CD4-positive, alpha-beta T cell (primary cell): ENCODE results near the gene KLHDC7A. TPM values are rescaled to one million over a fixed set of nuclear protein-coding genes. Genes with fewer than 3 reads are reported as not detected.

ENCODE experiments used
- ATAC-seq: fragments of 200-7000 bp; cut with Tn5 transposase; one replicate; pipeline ENCODE4 v1.10.0; 2022; ENCODE audit warnings: mild to moderate bottlenecking; ENCODE audit not compliant: poor library complexity
- CTCF ChIA-PET: fragments of 350-600 bp; sonication (Branson Sonifier 250); formaldehyde crosslinking; loops from one replicate; lab custom pipeline; 2021; ENCODE audit warnings: antibody characterized with exemption, inconsistent platforms; lab: Charles Lee
- POLR2A ChIA-PET: fragments of 350-600 bp; sonication (Branson Sonifier 250); formaldehyde crosslinking; loops from one replicate; lab custom pipeline; 2021; ENCODE audit warnings: antibody characterized with exemption, inconsistent platforms; lab: Charles Lee
- DNase-seq, 14 experiments: peaks; one replicate each; pipeline ENCODE4 v3.0.0-alpha.2; 2013 to 2020; ENCODE audit warnings: mixed read lengths in 2 of 14
- H3K27ac ChIP-seq, 2 donors: one replicate each; pipeline versions ENCODE4 v1.5.1 to v1.7.0; 2013; ENCODE audit warnings: low read length in 2 of 2, low read depth in 1 of 2, mild to moderate bottlenecking in 1 of 2
- H3K27me3 ChIP-seq, 2 experiments: 1 replicate in 1 of 2; 2 replicates in 1 of 2; pipeline versions ENCODE4 v1.6.1 to v1.7.0; 2013; ENCODE audit warnings: low read length in 2 of 2, control low read depth in 1 of 2, mild to moderate bottlenecking in 1 of 2, moderate library complexity in 1 of 2; ENCODE audit not compliant: insufficient read depth in 2 of 2, control insufficient read depth in 1 of 2
- H3K36me3 ChIP-seq: one replicate; pipeline ENCODE4 v1.6.1; 2013; ENCODE audit warnings: low read length, control low read depth; ENCODE audit not compliant: insufficient read depth
- H3K4me1 ChIP-seq: one replicate; pipeline ENCODE4 v1.6.1; 2013; ENCODE audit warnings: low read length, control low read depth; ENCODE audit not compliant: insufficient read depth
- H3K4me3 ChIP-seq: one replicate; pipeline ENCODE4 v1.5.1; 2013; ENCODE audit warnings: mild to moderate bottlenecking, low read length, moderate library complexity
- H3K9me3 ChIP-seq, 2 experiments: 1 replicate in 1 of 2; 2 replicates in 1 of 2; pipeline versions ENCODE4 v1.6.1 to v1.7.0; 2013; ENCODE audit warnings: low read length in 2 of 2, mild to moderate bottlenecking in 2 of 2, control low read depth in 1 of 2, moderate library complexity in 1 of 2; ENCODE audit not compliant: control insufficient read depth in 1 of 2, insufficient read depth in 1 of 2
- H3K27ac Mint-ChIP-seq: one replicate; pipeline ENCODE4 v1.8.0; 2020; ENCODE audit warnings: mixed read lengths
- H3K27me3 Mint-ChIP-seq: one replicate; pipeline ENCODE4 v1.8.0; 2021; ENCODE audit warnings: mixed read lengths
- H3K36me3 Mint-ChIP-seq: one replicate; pipeline ENCODE4 v1.8.0; 2021; ENCODE audit warnings: low read depth, mixed read lengths
- H3K4me1 Mint-ChIP-seq: one replicate; pipeline ENCODE4 v1.8.0; 2021; ENCODE audit warnings: low read depth, mixed read lengths
- H3K4me3 Mint-ChIP-seq: one replicate; pipeline ENCODE4 v1.8.0; 2020; ENCODE audit warnings: mild to moderate bottlenecking, mixed read lengths
- H3K9me3 Mint-ChIP-seq: one replicate; pipeline ENCODE4 v1.8.0; 2020; ENCODE audit warnings: mixed read lengths
- intact Hi-C, 2 experiments: fragments of 100-400 bp; cut with DNase I in 1 of 2; cut with micrococcal nuclease in 1 of 2; formaldehyde crosslinking; loops; one replicate each; pipeline versions ENCODE4 v1.15.1 to v1.9.0; 2023 to 2025; cut with DNase I, micrococcal nuclease
- total RNA-seq, 174 experiments: library from RNA in 2 of 174; stranded (reverse) in 2 of 174; gene quantifications; one replicate each; pipeline ENCODE4 v1.2.3 and lab custom pipeline; 2021 to 2026
- TF ChIP-seq, protein P1 (sequence below): fragments of 200-600 bp; IDR thresholded peaks from one replicate; pipeline ENCODE4 v1.8.0; 2022; ENCODE audit warnings: antibody characterized with exemption, mild to moderate bottlenecking

KLHDC7A gene
- total RNA-seq, 2 experiments from 2014 or later, result not detected

DNA sequence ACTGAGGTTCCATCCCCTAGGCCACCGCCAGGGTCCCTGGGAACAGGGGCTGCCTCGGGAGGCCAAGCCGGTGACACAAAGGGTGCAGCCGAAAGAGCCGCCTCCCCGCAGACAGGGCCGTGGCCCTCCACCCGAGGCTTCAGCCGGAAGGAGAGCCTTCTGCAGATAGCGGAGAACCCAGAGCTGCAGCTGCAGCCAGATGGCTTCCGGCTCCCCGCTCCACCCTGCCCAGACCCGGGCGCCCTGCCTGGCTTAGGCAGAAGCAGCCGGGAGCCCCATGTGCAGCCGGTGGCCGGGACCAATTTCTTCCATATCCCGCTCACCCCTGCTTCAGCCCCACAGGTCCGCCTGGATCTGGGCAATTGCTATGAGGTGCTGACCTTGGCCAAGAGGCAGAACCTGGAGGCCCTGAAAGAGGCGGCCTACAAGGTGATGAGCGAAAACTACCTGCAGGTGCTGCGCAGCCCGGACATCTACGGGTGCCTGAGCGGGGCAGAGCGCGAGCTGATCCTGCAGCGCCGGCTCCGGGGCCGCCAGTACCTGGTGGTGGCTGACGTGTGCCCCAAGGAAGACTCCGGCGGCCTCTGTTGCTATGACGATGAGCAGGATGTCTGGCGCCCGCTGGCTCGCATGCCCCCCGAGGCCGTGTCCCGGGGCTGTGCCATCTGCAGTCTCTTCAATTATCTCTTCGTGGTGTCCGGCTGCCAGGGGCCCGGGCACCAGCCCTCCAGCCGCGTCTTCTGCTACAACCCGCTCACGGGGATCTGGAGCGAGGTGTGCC lies 1.4 kb downstream of the KLHDC7A start:
- Histone ChIP-seq H3K36me3 (no peaks in the 10 kb centered on the region), H3K9me3 (peaks cover 0 to 11% of the 10 kb centered on the region in 2 experiments), H3K4me1 (peaks cover 2% of the 10 kb centered on the region), H3K27ac (no peak overlapping the region), H3K27me3 (peaks cover 7 to 9% of the 10 kb centered on the region in 2 experiments), H3K4me3 (no peak overlapping the region)
- no peak for ATAC-seq
- no peaks in the 10 kb centered on the region for H3K9me3 Mint-ChIP-seq
- DNase-seq, result no peak
- TF ChIP-seq, protein P1, sequence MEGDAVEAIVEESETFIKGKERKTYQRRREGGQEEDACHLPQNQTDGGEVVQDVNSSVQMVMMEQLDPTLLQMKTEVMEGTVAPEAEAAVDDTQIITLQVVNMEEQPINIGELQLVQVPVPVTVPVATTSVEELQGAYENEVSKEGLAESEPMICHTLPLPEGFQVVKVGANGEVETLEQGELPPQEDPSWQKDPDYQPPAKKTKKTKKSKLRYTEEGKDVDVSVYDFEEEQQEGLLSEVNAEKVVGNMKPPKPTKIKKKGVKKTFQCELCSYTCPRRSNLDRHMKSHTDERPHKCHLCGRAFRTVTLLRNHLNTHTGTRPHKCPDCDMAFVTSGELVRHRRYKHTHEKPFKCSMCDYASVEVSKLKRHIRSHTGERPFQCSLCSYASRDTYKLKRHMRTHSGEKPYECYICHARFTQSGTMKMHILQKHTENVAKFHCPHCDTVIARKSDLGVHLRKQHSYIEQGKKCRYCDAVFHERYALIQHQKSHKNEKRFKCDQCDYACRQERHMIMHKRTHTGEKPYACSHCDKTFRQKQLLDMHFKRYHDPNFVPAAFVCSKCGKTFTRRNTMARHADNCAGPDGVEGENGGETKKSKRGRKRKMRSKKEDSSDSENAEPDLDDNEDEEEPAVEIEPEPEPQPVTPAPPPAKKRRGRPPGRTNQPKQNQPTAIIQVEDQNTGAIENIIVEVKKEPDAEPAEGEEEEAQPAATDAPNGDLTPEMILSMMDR, result no peak
- no peak overlapping the region for H3K27ac Mint-ChIP-seq
- H3K4me1 Mint-ChIP-seq, result no peaks in the 10 kb centered on the region
- no peak overlapping the region for H3K4me3 Mint-ChIP-seq
- H3K36me3 Mint-ChIP-seq, result no peaks in the 10 kb centered on the region
- H3K27me3 Mint-ChIP-seq, result peaks cover 37% of the 10 kb centered on the region
- POLR2A ChIA-PET, result no interaction called here
- intact Hi-C loops, result no loop called here
- CTCF ChIA-PET, result no interaction called here

DNA sequence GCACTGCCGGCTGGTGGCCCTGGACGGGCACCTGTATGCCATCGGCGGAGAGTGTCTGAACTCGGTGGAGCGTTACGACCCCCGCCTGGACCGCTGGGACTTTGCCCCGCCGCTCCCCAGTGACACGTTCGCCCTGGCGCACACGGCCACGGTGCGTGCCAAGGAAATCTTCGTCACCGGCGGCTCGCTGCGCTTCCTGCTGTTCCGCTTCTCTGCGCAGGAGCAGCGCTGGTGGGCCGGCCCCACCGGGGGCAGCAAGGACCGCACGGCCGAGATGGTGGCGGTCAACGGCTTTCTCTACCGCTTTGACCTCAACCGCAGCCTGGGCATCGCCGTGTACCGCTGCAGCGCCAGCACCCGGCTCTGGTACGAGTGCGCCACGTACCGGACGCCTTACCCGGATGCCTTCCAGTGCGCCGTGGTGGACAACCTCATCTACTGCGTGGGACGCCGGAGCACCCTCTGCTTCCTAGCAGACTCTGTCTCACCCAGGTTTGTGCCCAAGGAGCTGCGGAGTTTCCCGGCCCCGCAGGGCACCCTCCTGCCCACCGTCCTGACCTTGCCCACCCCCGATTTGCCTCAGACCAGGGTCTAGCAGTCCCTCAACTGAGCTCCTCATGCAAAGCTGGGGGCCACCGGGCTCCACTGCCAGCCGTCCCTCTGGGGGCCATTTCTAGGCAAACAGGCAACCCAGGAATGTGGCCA lies 2.1 kb downstream of the KLHDC7A start:
- ChIA-PET CTCF (no interaction called here), POLR2A (no interaction called here)
- H3K36me3 Mint-ChIP-seq, result no peaks in the 10 kb centered on the region
- no peak overlapping the region for H3K4me3 Mint-ChIP-seq
- DNase-seq, result no peak
- Histone ChIP-seq H3K4me1 (peaks cover 2% of the 10 kb centered on the region), H3K36me3 (no peaks in the 10 kb centered on the region), H3K27me3 (peaks cover 7 to 12% of the 10 kb centered on the region in 2 experiments), H3K27ac (no peak overlapping the region), H3K9me3 (peaks cover 0 to 11% of the 10 kb centered on the region in 2 experiments), H3K4me3 (no peak overlapping the region)
- TF ChIP-seq, protein P1, result no peak
- H3K27me3 Mint-ChIP-seq, result peaks cover 35% of the 10 kb centered on the region
- no peaks in the 10 kb centered on the region for H3K4me1 Mint-ChIP-seq
- no peaks in the 10 kb centered on the region for H3K9me3 Mint-ChIP-seq
- no peak overlapping the region for H3K27ac Mint-ChIP-seq
- intact Hi-C loops, result no loop called here
- ATAC-seq, result no peak

DNA sequence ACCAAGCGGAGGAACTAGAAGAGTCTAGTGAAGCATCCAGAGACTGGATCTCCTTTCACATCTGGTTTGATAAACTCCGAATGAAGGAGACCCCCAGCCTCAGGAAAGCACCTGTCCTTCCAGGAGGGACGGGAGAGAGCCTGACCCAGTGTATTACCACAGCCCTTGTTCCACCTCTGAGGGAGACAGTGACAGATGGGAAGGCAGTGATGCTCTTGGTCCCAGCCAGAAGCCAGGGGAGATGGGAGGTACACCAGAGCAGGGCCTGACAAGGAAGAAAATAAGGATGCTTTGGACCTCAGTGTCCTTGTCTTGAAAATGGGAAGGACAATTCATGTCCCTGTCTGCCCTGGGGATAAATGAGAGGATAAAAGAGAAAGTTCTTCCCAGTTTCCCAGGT lies 3.5 kb downstream of the KLHDC7A start:
- ChIA-PET POLR2A (no interaction called here), CTCF (no interaction called here)
- no peak overlapping the region for H3K27ac ChIP-seq
- Mint-ChIP-seq H3K4me3 (no peak overlapping the region), H3K27ac (no peak overlapping the region), H3K27me3 (peaks cover 36% of the 10 kb centered on the region), H3K36me3 (no peaks in the 10 kb centered on the region), H3K4me1 (no peaks in the 10 kb centered on the region), H3K9me3 (no peaks in the 10 kb centered on the region)
- peaks cover 7 to 14% of the 10 kb centered on the region in 2 experiments for H3K27me3 ChIP-seq
- intact Hi-C loops, result no loop called here
- TF ChIP-seq, protein P1, result no peak
- peaks cover 0 to 11% of the 10 kb centered on the region in 2 experiments for H3K9me3 ChIP-seq
- no peaks in the 10 kb centered on the region for H3K36me3 ChIP-seq
- DNase-seq (no peak), ATAC-seq (no peak)
- peaks cover 2% of the 10 kb centered on the region for H3K4me1 ChIP-seq
- no peak overlapping the region for H3K4me3 ChIP-seq
